ENCODE measurements around the gene CPNE5. TPM values are rescaled to one million over a fixed set of nuclear protein-coding genes. Genes with fewer than 3 reads are reported as not detected.

CPNE5 gene
- polyA plus RNA-seq, 1 donor (not counting 4 experiments of a cell fraction or from before 2014, with no cell fraction given), result 0.05 TPM

DNA sequence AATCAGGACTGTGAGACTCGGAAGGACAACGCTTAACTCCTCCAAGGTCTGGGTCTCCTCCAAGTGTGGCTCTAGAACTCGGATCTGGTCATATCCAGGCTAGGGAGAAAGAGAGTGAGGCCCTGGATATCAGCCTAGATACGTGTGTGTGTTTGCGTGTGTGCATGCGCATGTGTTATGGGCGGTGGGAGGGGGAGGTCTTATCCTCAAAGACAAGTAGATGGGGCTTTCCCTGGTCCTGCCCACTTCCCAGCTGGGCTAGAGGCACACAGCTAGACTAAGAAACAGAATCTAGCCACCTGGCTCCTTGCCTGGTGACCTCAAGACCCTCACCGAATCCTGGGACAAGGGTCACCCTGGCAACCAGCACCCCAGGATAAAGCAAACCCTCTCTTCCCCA, 13.2 kb downstream of the CPNE5 start:
- Histone ChIP-seq H3K36me3 (ENCODE audit: control insufficient read depth in 2 of 2, extremely low read depth in 1 of 2, insufficient read depth in 2 of 2, low read length in 2 of 2) (no peaks in the 10 kb centered on the region), H3K9me1 (ENCODE audit: control insufficient read depth, extremely low read depth, insufficient read depth, low read length) (no peaks in the 10 kb centered on the region), H3K4me1 (ENCODE audit: control insufficient read depth, extremely low read depth, insufficient read depth, low read length) (peaks cover 18% of the 10 kb centered on the region), H3K4me2 (ENCODE audit: control insufficient read depth, extremely low read depth, insufficient read depth, low read depth, low read length) (no peak overlapping the region), H3K79me2 (ENCODE audit: control insufficient read depth, insufficient read depth, low read length) (no peaks in the 10 kb centered on the region), H3K4me3 (ENCODE audit: control insufficient read depth in 2 of 3, extremely low read depth in 1 of 3, insufficient read depth in 2 of 3, low read depth in 1 of 3, low read length in 3 of 3) (no peak overlapping the region), H3K27ac (ENCODE audit: control insufficient read depth, insufficient read depth, low read length) (no peak overlapping the region), H3K27me3 (ENCODE audit: control insufficient read depth, extremely low read depth, insufficient read depth, low read length) (no peaks in the 10 kb centered on the region), H3K9me3 (ENCODE audit: control insufficient read depth, low read depth, low read length) (no peaks in the 10 kb centered on the region), H2AFZ (ENCODE audit: control insufficient read depth, low read length) (no peak overlapping the region), H3K9ac (ENCODE audit: control insufficient read depth, extremely low read depth, insufficient read depth, low read length) (no peak overlapping the region), H4K20me1 (ENCODE audit: control insufficient read depth, extremely low read depth, insufficient read depth, low read length) (no peaks in the 10 kb centered on the region)
- TF ChIP-seq CTCF (optimal IDR thresholded peaks at IDR 0.05 in 1 of 3, IDR thresholded peaks at IDR 0.05 in 1 of 3, conservative IDR thresholded peaks at IDR 0.05 in 1 of 3; ENCODE audit: extremely low read depth in 1 of 3, insufficient read depth in 2 of 3, low read length in 3 of 3) (no peak), EZH2 (IDR thresholded peaks at IDR 0.05; ENCODE audit: low read length) (no peak)
- dilution Hi-C loops (cut with MboI; ENCODE audit: extremely low pct_ligation_motif_present, low sequenced_read_pairs), result no loop called here
- FAIRE-seq (no peak), DNase-seq (ENCODE audit: low read depth, low spot score) (no peak)

- DNase-seq (ENCODE audit: low read depth, low spot score) (no peak), FAIRE-seq (no peak)
- Histone ChIP-seq H3K4me1 (ENCODE audit: control insufficient read depth, extremely low read depth, insufficient read depth, low read length) (peaks cover 21% of the 10 kb centered on the region), H3K36me3 (ENCODE audit: control insufficient read depth in 2 of 2, extremely low read depth in 1 of 2, insufficient read depth in 2 of 2, low read length in 2 of 2) (no peaks in the 10 kb centered on the region), H3K9ac (ENCODE audit: control insufficient read depth, extremely low read depth, insufficient read depth, low read length) (no peak overlapping the region), H4K20me1 (ENCODE audit: control insufficient read depth, extremely low read depth, insufficient read depth, low read length) (no peaks in the 10 kb centered on the region), H2AFZ (ENCODE audit: control insufficient read depth, low read length) (no peak overlapping the region), H3K27me3 (ENCODE audit: control insufficient read depth, extremely low read depth, insufficient read depth, low read length) (no peaks in the 10 kb centered on the region), H3K27ac (ENCODE audit: control insufficient read depth, insufficient read depth, low read length) (no peak overlapping the region), H3K9me3 (ENCODE audit: control insufficient read depth, low read depth, low read length) (no peaks in the 10 kb centered on the region), H3K4me3 (ENCODE audit: control insufficient read depth in 2 of 3, extremely low read depth in 1 of 3, insufficient read depth in 2 of 3, low read depth in 1 of 3, low read length in 3 of 3) (no peak overlapping the region), H3K9me1 (ENCODE audit: control insufficient read depth, extremely low read depth, insufficient read depth, low read length) (no peaks in the 10 kb centered on the region), H3K79me2 (ENCODE audit: control insufficient read depth, insufficient read depth, low read length) (no peaks in the 10 kb centered on the region), H3K4me2 (ENCODE audit: control insufficient read depth, extremely low read depth, insufficient read depth, low read depth, low read length) (no peak overlapping the region)
- dilution Hi-C loops (cut with MboI; ENCODE audit: extremely low pct_ligation_motif_present, low sequenced_read_pairs), result no loop called here
- no peak for TF ChIP-seq EZH2 (IDR thresholded peaks at IDR 0.05; ENCODE audit: low read length)
- TF ChIP-seq CTCF (optimal IDR thresholded peaks at IDR 0.05 in 1 of 3, IDR thresholded peaks at IDR 0.05 in 1 of 3, conservative IDR thresholded peaks at IDR 0.05 in 1 of 3; ENCODE audit: extremely low read depth in 1 of 3, insufficient read depth in 2 of 3, low read length in 3 of 3), result no peak
These were observed 13.8 kb downstream of the CPNE5 start for GRCh38 chr6:36825452-36825851.

Measured in keratinocyte (primary cell).